GM21529 (cell line): ENCODE results near the gene TRIM42.

Experiments
- ATAC-seq: cut with Tn5 transposase; IDR thresholded peaks from one replicate; pipeline ENCODE4 v1.9.1; 2021; ENCODE audit not compliant: unreplicated experiment

The TRIM42 gene

GRCh38 chr3:140677764-140678163 lies at the start of gene TRIM42:
TSS of gene TRIM42 (plus strand) at chr3:140678064. CDS start at chr3:140678230, 166 bp downstream.
- no peak for ATAC-seq

GRCh38 chr3:140628606-140629005 lies 49.3 kb upstream of the TRIM42 start:
- no peak for ATAC-seq

GRCh38 chr3:140629357-140630137 lies 48.3 kb upstream of the TRIM42 start:
- no peak for ATAC-seq

- ATAC-seq: no peak
These were observed 47.5 kb upstream of the TRIM42 start for GRCh38 chr3:140630366-140630765.

- ATAC-seq: no peak
These were observed 47.0 kb upstream of the TRIM42 start for GRCh38 chr3:140630866-140631265.

- ATAC-seq: no peak
These were observed 42.6 kb upstream of the TRIM42 start for GRCh38 chr3:140635276-140635675.

GRCh38 chr3:140636406-140637138 lies 41.3 kb upstream of the TRIM42 start:
- no peak for ATAC-seq

GRCh38 chr3:140651287-140651686 lies 26.6 kb upstream of the TRIM42 start:
- ATAC-seq: no peak

GRCh38 chr3:140655678-140656077 lies 22.2 kb upstream of the TRIM42 start:
- ATAC-seq: no peak

GRCh38 chr3:140664111-140664510 lies 13.8 kb upstream of the TRIM42 start:
- no peak for ATAC-seq

GRCh38 chr3:140682586-140682985 lies 4.7 kb downstream of the TRIM42 start:
- ATAC-seq: no peak

GRCh38 chr3:140686128-140686527 lies 8.3 kb downstream of the TRIM42 start:
- no peak for ATAC-seq

GRCh38 chr3:140686948-140687347 lies 9.1 kb downstream of the TRIM42 start:
- ATAC-seq: no peak

- ATAC-seq: peak; percentile 56
These were observed 17.6 kb downstream of the TRIM42 start for GRCh38 chr3:140695361-140696061.

GRCh38 chr3:140699516-140700231 lies 21.8 kb downstream of the TRIM42 start:
- ATAC-seq: no peak

GRCh38 chr3:140702281-140702680 lies 24.4 kb downstream of the TRIM42 start:
- ATAC-seq: no peak

- no peak for ATAC-seq
These were observed 25.6 kb downstream of the TRIM42 start for GRCh38 chr3:140703496-140703895.

GRCh38 chr3:140704733-140705132 lies 26.9 kb downstream of the TRIM42 start:
- no peak for ATAC-seq

GRCh38 chr3:140705954-140706353 lies 28.1 kb downstream of the TRIM42 start:
- ATAC-seq: no peak

- ATAC-seq: no peak
These were observed 28.5 kb downstream of the TRIM42 start for GRCh38 chr3:140706360-140706759.

GRCh38 chr3:140708815-140709214 lies 31.0 kb downstream of the TRIM42 start:
- ATAC-seq: no peak
